Heart right ventricle (tissue), 16 donors: ENCODE measurements around the gene TPM4. TPM values are rescaled to one million over a fixed set of nuclear protein-coding genes. Genes with fewer than 3 reads are reported as not detected.

Experiments used
- ATAC-seq, 8 donors: fragments of 200-7000 bp; cut with Tn5 transposase; one replicate each; pipeline ENCODE4 v1.9.1; 2020; ENCODE audit warnings: mild to moderate bottlenecking in 8 of 8, moderate library complexity in 8 of 8, moderate number of reproducible peaks in 1 of 8
- DNase-seq, 2 donors: peaks; one replicate each; pipeline ENCODE4 v3.0.0-alpha.2; 2020
- H3K27ac ChIP-seq, 10 donors: fragments of 200-600 bp; sonication (generic) in 2 of 10; one replicate each; pipeline versions ENCODE4 v1.5.0 to v1.8.0; 2020 to 2022; ENCODE audit warnings: mild to moderate bottlenecking in 3 of 10
- H3K27me3 ChIP-seq, 7 donors: fragments of 200-600 bp; one replicate each; pipeline ENCODE4 v1.8.0; 2021 to 2022; ENCODE audit warnings: mild to moderate bottlenecking in 2 of 7
- H3K36me3 ChIP-seq, 9 donors: fragments of 200-600 bp; sonication (generic) in 1 of 9; one replicate each; pipeline versions ENCODE4 v1.5.0 to v1.8.0; 2020 to 2022; ENCODE audit warnings: mild to moderate bottlenecking in 2 of 9
- H3K4me1 ChIP-seq, 9 donors: fragments of 200-600 bp; sonication (generic) in 1 of 9; one replicate each; pipeline versions ENCODE4 v1.5.0 to v1.8.0; 2020 to 2022; ENCODE audit warnings: mild to moderate bottlenecking in 4 of 9
- H3K4me3 ChIP-seq, 10 donors: fragments of 200-600 bp; sonication (generic) in 2 of 10; one replicate each; pipeline versions ENCODE4 v1.5.0 to v1.8.0; 2020 to 2022; ENCODE audit warnings: mild to moderate bottlenecking in 7 of 10, moderate library complexity in 2 of 10
- H3K9me3 ChIP-seq, 11 donors: fragments of 200-600 bp in 10 of 11; sonication (generic) in 2 of 11; one replicate each; pipeline versions ENCODE4 v1.5.0 to v1.8.0; 2013 to 2022; ENCODE audit warnings: mild to moderate bottlenecking in 2 of 11, control low read depth in 1 of 11, moderate library complexity in 1 of 11
- CTCF ChIP-seq, 9 donors: fragments of 200-600 bp; sonication (generic) in 2 of 9; IDR thresholded peaks; one replicate each; pipeline versions ENCODE4 v1.5.0 to v1.8.0; 2021 to 2022; ENCODE audit warnings: antibody characterized with exemption in 9 of 9, mild to moderate bottlenecking in 5 of 9, moderate library complexity in 1 of 9
- WGBS, 2 donors: extraction: QIAGEN DNeasy Blood & Tissue Kit; methylation state at CpG; one replicate each; pipeline ENCODE4 v1.1.7; 2013; ENCODE audit warnings: inconsistent platforms in 1 of 2; 5-methylcytosine and 5-hydroxymethylcytosine counted together
- intact Hi-C, 10 donors: fragments of 100-400 bp; cut with DNase I; formaldehyde crosslinking; loops; one replicate each; pipeline versions ENCODE4 v1.11.1 to v1.14.2; 2022
- polyA plus RNA-seq, 2 donors: library from polyadenylated mRNA; stranded (reverse); fragments of 200-250 nt; gene quantifications; one replicate each; pipeline ENCODE4 v1.2.3, GENCODE V29; 2013
- total RNA-seq, 10 donors: library from RNA; stranded (reverse); fragmentation: NEBNext Ultra II Directional in 3 of 10; extraction: Animal tissue kit (Norgen Biotek cat#: 25700) in 3 of 10; gene quantifications; one replicate each; pipeline versions ENCODE4 v1.2.1 to v1.2.4, GENCODE V29; 2021 to 2023
- donor health status: Arrhythmogenic right ventricular cardiomyopathy.
- donor health status: ischemic (EF 13 %, LVEDD 7.1; RV severe dilation, severe dysfunction).
- donor health status: healthy with polysubstance abuse.
- donor health status: DM: no; HTN: yes; CAD: no.
- donor health status: DM: no; HTN: no; CAD: no.
- donor health status: ischemic (EF 25% LVEDD 6.9; RV normal size, moderate dysfunction).
- donor health status: ischemic (EF 25% LVEDD 5.7; RV mildly dilated, moderate dysfunction).
- donor health status: healthy.
- donor health status: DM: yes; HTN: yes; CAD: no.
- donor health status: Ischemic cardiomyopathy.
- donor health status: ischemic (EF 35%, LVEDD 5.7; RV mildly dilated, moderate dysfunction).
- donor health status: nonischemic (EF 11% LVEDD 7.7; RV severe dilation, severe dysfunction).
- donor health status: DM: yes; HTN: yes; CAD: no.
- donor health status: PGD.
- donor health status: ischemic (EF 29% LVEDD 5.4; RV normal size, mild dysfunction).
- donor health status: nonischemic (EF 23%, LVEDD 6.1; RV moderate dilation, normal function).

TPM4 gene
- total and polyA plus RNA-seq, 12 donors = 52.0 to 231 (median 76.6) TPM

GRCh38 chr19:16030964-16031871 is 45.1 kb upstream of the TPM4 start:
- Histone ChIP-seq H3K27me3 (no peaks in the 10 kb centered on the region), H3K27ac (no peak overlapping the region), H3K36me3 (no peaks in the 10 kb centered on the region), H3K4me1 (no peaks in the 10 kb centered on the region), H3K4me3 (no peak overlapping the region), H3K9me3 (no peaks in the 10 kb centered on the region)
- no peak for DNase-seq
- intact Hi-C loops = no loop called here
- no peak for TF ChIP-seq CTCF (IDR thresholded peaks at IDR 0.05)
- ATAC-seq = no peak
- 90 to 91% methylated on average over 13 of the region's 13 CpGs for WGBS, 2 donors

GRCh38 chr19:16031872-16032200 is 44.5 kb upstream of the TPM4 start:
- no peaks in the 10 kb centered on the region for H3K36me3 ChIP-seq
- no peaks in the 10 kb centered on the region for H3K4me1 ChIP-seq
- H3K9me3 ChIP-seq = no peaks in the 10 kb centered on the region
- no peak overlapping the region for H3K4me3 ChIP-seq
- WGBS, 2 donors = 94 to 96% methylated on average over 8 of the region's 8 CpGs
- TF ChIP-seq CTCF (IDR thresholded peaks at IDR 0.05) = no peak
- H3K27me3 ChIP-seq = no peaks in the 10 kb centered on the region
- intact Hi-C loops = no loop called here
- no peak for DNase-seq
- H3K27ac ChIP-seq = no peak overlapping the region
- ATAC-seq = peak in 1 of 8 donors; percentile 49

- 96 to 99% methylated on average over 3 of the region's 3 CpGs for WGBS, 2 donors
- intact Hi-C loops = no loop called here
- Histone ChIP-seq H3K9me3 (no peaks in the 10 kb centered on the region), H3K36me3 (no peaks in the 10 kb centered on the region), H3K4me1 (no peaks in the 10 kb centered on the region), H3K4me3 (no peak overlapping the region), H3K27ac (no peak overlapping the region), H3K27me3 (peaks cover 0 to 2% (median 0%) of the 10 kb centered on the region in 7 donors)
- no peak for ATAC-seq
- DNase-seq = no peak
- TF ChIP-seq CTCF (IDR thresholded peaks at IDR 0.05) = no peak
These were observed 43.7 kb upstream of the TPM4 start for GRCh38 chr19:16032509-16033135.

- no peak for ATAC-seq
- no peaks in the 10 kb centered on the region for H3K36me3 ChIP-seq
- no peak overlapping the region for H3K27ac ChIP-seq
- peaks cover 0 to 6% (median 0%) of the 10 kb centered on the region in 7 donors for H3K27me3 ChIP-seq
- H3K4me3 ChIP-seq = no peak overlapping the region
- H3K9me3 ChIP-seq = no peaks in the 10 kb centered on the region
- no peaks in the 10 kb centered on the region for H3K4me1 ChIP-seq
- DNase-seq = no peak
- WGBS, 2 donors = 94 to 96% methylated on average over 3 of the region's 3 CpGs
- intact Hi-C loops = no loop called here
- TF ChIP-seq CTCF (IDR thresholded peaks at IDR 0.05) = no peak
These were observed 43.2 kb upstream of the TPM4 start for GRCh38 chr19:16033136-16033530.
